ENCODE measurements around the gene CYP2D6. TPM values are rescaled to one million over a fixed set of nuclear protein-coding genes. Genes with fewer than 3 reads are reported as not detected.
"Not testable (repeated sequence)": the region's sequence is repeated elsewhere in the genome, so short reads cannot be mapped to it uniquely, and the experiment has no call there.

CYP2D6 gene
- total RNA-seq, 1 experiment from 2014 or later, result 0.17 TPM

- no peak for DNase-seq (ENCODE audit: low read depth)
Observed at GRCh38 chr22:42158456-42159132, 28.0 kb upstream of the CYP2D6 start.

- no peak for DNase-seq (ENCODE audit: low read depth)
Observed at GRCh38 chr22:42156598-42156997, 26.0 kb upstream of the CYP2D6 start.

- no peak for DNase-seq (ENCODE audit: low read depth)
Observed at GRCh38 chr22:42156121-42156520, 25.5 kb upstream of the CYP2D6 start.

GRCh38 chr22:42155053-42155543 is 24.5 kb upstream of the CYP2D6 start:
- DNase-seq (ENCODE audit: low read depth), result no peak

GRCh38 chr22:42154293-42155052 is 23.9 kb upstream of the CYP2D6 start:
- DNase-seq (ENCODE audit: low read depth), result no peak

- no peak for DNase-seq (ENCODE audit: low read depth)
Observed at GRCh38 chr22:42152661-42153270, 22.2 kb upstream of the CYP2D6 start.

- no peak for DNase-seq (ENCODE audit: low read depth)
Observed at GRCh38 chr22:42151924-42152635, 21.5 kb upstream of the CYP2D6 start.

- no peak for DNase-seq (ENCODE audit: low read depth)
Observed at GRCh38 chr22:42150727-42151590, 20.3 kb upstream of the CYP2D6 start.

GRCh38 chr22:42149798-42150197 is 19.2 kb upstream of the CYP2D6 start:
- DNase-seq (ENCODE audit: low read depth), result not testable (repeated sequence)

GRCh38 chr22:42145175-42145574 is 14.6 kb upstream of the CYP2D6 start:
- DNase-seq (ENCODE audit: low read depth), result no peak

GRCh38 chr22:42143859-42144822 is 13.5 kb upstream of the CYP2D6 start:
- DNase-seq (ENCODE audit: low read depth), result not testable (repeated sequence)

- no peak for DNase-seq (ENCODE audit: low read depth)
Observed at GRCh38 chr22:42142771-42143461, 12.3 kb upstream of the CYP2D6 start.

GRCh38 chr22:42141307-42142057 is 10.9 kb upstream of the CYP2D6 start:
- not testable (repeated sequence) for DNase-seq (ENCODE audit: low read depth)

GRCh38 chr22:42140153-42140552 is 9.5 kb upstream of the CYP2D6 start:
- DNase-seq (ENCODE audit: low read depth), result not testable (repeated sequence)

GRCh38 chr22:42139508-42139907 is 8.9 kb upstream of the CYP2D6 start:
- not testable (repeated sequence) for DNase-seq (ENCODE audit: low read depth)

- no peak for DNase-seq (ENCODE audit: low read depth)
Observed at GRCh38 chr22:42138972-42139371, 8.4 kb upstream of the CYP2D6 start.

- no peak for DNase-seq (ENCODE audit: low read depth)
Observed at GRCh38 chr22:42138122-42138770, 7.6 kb upstream of the CYP2D6 start.

- DNase-seq (ENCODE audit: low read depth), result not testable (repeated sequence)
Observed at GRCh38 chr22:42135688-42136087, 5.1 kb upstream of the CYP2D6 start.

All from LHCN-M2 (cell line).